ENCODE results near the gene COMT. TPM values are rescaled to one million over a fixed set of nuclear protein-coding genes. Genes with fewer than 3 reads are reported as not detected.

Gene COMT
- total RNA-seq, 4 donors from 2014 or later, result 166 to 214 (median 180) TPM

DNA sequence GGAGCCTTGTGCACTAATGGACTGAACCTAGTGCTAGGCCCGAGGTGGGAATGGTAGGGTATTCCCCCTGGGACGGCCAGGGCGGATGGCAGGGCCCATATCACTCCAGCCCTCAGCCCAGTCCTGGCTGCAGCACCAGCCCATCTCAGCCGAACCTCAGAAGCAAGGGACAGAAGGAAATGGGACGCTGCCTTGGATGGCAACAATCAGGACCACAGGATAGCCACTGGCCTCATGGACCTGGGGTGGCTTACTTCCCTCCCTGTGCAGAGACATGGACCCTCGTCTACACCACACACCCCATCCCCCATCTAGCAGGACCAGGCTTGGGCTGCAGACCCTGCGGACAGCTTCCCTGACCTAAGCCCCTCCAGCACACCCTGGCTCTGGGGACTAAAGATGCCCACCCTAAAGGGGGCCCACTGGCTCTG is 50.9 kb downstream of the COMT start:
- ATAC-seq (ENCODE audit: low FRiP score) (no peak), DNase-seq (ENCODE audit: low spot score) (no peak)
- TF ChIP-seq, protein P1, sequence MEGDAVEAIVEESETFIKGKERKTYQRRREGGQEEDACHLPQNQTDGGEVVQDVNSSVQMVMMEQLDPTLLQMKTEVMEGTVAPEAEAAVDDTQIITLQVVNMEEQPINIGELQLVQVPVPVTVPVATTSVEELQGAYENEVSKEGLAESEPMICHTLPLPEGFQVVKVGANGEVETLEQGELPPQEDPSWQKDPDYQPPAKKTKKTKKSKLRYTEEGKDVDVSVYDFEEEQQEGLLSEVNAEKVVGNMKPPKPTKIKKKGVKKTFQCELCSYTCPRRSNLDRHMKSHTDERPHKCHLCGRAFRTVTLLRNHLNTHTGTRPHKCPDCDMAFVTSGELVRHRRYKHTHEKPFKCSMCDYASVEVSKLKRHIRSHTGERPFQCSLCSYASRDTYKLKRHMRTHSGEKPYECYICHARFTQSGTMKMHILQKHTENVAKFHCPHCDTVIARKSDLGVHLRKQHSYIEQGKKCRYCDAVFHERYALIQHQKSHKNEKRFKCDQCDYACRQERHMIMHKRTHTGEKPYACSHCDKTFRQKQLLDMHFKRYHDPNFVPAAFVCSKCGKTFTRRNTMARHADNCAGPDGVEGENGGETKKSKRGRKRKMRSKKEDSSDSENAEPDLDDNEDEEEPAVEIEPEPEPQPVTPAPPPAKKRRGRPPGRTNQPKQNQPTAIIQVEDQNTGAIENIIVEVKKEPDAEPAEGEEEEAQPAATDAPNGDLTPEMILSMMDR (IDR thresholded peaks at IDR 0.05), result no peak

DNA sequence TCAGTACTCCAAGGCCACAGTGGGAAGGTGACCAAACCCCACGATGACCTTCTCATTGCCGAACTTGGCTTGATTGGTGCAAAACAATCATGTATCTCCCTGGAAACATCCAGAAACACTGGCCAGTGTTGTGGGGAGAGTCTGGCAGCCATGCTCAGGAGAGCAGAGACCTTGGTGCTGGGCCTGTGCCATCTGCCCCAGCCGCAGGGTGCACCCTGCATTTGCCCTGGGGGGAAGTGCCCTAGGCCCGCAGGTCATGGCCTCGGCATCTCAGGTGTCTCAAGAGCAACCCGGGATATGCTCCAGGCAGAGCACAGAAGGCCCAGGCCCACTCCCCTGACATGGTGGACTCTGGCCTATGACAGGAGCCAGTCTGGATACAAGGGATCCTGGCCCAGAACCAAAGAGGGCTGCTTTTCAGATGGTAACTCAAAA is 51.4 kb downstream of the COMT start:
- no peak for ATAC-seq (ENCODE audit: low FRiP score)
- TF ChIP-seq, protein P1 (IDR thresholded peaks at IDR 0.05), result no peak
- DNase-seq (ENCODE audit: low spot score), result no peak

DNA sequence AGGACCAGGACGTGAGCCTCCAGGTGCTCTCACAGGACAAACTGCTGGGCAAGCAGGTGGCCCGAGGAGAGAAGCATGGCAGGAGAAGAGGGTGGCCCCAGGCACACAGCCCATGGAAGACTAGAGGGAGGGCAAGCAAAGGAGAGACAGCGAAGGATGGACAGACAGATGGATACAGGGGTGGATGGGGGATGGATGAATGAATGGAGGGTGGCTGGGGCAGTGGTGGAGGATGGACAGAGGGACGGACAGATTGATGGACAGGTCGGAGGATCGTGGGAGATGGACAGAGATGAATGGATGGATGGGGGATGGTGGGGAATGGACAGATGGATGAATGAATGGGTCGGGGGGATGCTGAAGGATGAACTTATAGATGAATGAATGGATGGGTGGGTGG is 52.4 kb downstream of the COMT start:
- TF ChIP-seq, protein P1 (IDR thresholded peaks at IDR 0.05), result no peak
- DNase-seq (ENCODE audit: low spot score) (no peak), ATAC-seq (ENCODE audit: low FRiP score) (no peak)

DNA sequence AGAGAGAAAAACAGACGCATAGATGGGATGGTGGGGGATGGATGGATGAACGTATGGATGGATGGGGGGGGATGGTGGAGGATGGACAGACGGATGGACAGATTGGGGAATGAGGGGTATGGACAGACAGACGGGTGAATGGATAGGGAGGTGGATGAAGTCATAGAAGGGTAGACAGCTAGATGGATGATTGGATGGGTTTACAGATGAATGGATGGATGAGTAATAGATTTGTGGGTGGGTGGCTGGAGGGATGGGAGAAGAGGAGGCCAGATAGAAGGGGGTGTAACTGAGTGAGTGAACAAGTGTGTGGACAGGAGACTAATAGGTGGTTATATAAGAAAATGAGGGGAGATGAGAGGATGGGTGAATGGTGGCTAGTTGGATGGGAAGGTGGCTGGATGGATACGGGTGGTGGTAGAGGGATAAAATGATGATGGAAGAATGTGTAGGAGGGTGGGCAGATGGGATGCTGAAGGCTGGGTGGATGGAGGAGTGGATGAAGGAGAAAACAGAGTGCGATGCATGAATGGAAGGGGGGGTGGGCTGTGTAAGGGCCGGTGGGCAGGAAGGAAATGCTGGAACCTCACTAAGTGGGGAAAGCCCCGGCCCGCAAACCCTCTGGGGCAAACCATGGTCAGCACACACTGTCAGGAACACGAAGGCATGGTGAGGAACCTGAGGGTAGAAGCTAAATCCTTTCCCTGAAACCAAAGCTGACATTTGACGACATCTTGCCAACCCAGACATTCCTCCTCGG is 53.5 kb downstream of the COMT start:
- ATAC-seq (ENCODE audit: low FRiP score) (peak; percentile 47), DNase-seq (ENCODE audit: low spot score) (no peak)
- TF ChIP-seq, protein P1 (IDR thresholded peaks at IDR 0.05), result no peak

DNA sequence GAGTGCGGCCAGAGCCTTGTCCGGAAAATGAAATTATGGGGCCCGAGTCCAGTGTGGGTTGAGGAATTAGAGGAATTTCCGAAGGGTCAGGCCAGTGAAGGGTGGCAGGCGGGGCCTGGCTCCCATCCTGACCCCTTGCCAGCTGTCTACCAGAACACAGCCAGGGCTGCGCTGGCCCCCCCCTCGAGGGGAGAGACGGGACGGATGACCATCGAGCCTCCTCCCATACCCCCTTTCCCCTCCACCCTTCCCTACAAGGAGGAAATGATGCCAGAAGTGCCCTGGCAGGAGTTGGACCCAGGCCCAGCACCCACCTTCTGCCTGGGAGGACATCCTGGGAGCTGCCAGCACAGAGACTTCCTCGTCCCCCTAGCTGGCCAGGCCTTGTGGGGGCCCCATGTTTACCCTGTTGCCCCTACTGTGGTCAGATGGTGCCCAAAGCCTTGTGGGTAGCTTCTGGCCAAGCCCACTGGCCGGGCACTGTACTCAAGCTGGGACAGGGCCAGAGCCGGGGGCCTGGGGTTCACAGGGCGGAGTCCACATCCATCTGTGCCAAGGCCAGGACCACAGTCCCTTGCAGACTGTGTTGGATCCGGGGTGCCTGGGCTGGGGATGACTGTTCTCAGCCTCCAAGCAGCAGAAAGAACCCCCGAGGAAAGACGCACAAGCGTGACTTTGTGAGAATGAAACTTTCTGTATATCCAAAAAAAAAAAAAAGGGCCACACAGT is 54.2 kb downstream of the COMT start:
- ATAC-seq (ENCODE audit: low FRiP score), result peak; percentile 45
- TF ChIP-seq, protein P1 (IDR thresholded peaks at IDR 0.05), result no peak
- no peak for DNase-seq (ENCODE audit: low spot score)

DNA sequence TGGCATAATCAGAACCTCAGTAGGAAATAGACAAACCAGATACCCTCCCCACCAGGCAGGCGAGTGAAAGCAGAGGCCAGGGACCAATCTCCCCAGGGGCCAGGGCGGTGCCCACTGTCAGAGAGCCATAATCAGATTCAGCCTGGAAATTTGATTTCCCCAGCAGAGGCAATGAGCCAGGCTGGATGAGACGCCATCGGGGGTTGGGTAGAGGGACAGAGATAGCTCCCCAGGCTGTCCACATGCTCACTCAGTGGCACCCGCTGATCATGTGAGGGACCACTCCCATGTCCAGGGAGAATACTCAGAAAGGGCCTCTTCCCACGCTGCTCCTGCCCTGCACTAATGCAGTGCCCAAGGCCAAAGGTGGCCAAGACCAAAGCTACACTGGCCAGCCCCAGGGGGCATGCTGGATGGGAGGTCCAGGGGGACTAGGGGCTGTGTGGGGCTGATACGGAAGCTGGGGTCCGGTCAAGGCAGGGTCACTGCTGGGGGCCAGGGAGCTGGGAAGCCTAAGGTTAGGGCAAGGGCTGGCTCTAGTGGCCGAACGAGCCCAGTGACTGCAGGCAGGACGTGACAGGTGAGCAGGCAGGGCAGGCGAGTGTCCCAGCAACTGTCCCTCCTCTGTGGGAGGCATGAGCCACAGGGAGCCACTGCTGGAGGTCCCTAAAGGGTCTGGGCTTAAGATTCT is 55.3 kb downstream of the COMT start:
- TF ChIP-seq, protein P1 (IDR thresholded peaks at IDR 0.05), result no peak
- no peak for DNase-seq (ENCODE audit: low spot score)

More for the DNA sequence above, 55.3 kb downstream of the COMT start:
- no peak for ATAC-seq (ENCODE audit: low FRiP score)
